Frontal cortex (tissue), 4 donors: ENCODE data around the gene GMDS. TPM values are rescaled to one million over a fixed set of nuclear protein-coding genes. Genes with fewer than 3 reads are reported as not detected.

Experiments used
- DNase-seq, 2 donors: peaks; one replicate each; pipeline ENCODE4 v3.0.0; 2012; ENCODE audit warnings: low spot score in 2 of 2
- FAIRE-seq: peaks from 2 replicates; lab custom pipeline; 2012; peaks lifted over from hg19 to GRCh38; lab: Jason Lieb, UNC
- total RNA-seq: library from RNA; depleted of rRNA; stranded (reverse); fragments of >200 nt; gene quantifications from one replicate; pipeline ENCODE4 v1.2.3, GENCODE V29; 2014
- donor health status: control.
- donor health status: control.
- donor health status: control.

GMDS gene
- total RNA-seq, 1 donor from 2014 or later, result 5.3 TPM

DNA sequence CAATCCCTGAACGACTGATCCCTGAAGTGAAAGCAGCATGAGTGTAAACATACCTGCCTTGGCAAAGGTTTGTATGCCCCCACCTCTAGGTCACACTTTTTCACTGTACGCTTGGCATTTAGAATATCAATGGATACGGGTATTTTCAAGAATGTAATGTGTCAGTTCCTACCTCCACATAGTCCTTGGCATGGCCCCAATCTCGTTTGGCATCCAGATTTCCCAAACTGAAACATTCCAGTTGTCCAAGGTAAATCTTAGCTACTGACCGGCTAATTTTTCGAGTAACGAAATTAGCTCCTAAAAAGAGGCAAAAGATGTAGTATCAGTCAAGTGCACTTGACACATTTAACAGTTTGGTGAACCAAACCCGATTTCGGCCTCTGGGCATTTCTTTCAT, 315.5 kb downstream of the GMDS start:
- DNase-seq (no peak), FAIRE-seq (no peak)

DNA sequence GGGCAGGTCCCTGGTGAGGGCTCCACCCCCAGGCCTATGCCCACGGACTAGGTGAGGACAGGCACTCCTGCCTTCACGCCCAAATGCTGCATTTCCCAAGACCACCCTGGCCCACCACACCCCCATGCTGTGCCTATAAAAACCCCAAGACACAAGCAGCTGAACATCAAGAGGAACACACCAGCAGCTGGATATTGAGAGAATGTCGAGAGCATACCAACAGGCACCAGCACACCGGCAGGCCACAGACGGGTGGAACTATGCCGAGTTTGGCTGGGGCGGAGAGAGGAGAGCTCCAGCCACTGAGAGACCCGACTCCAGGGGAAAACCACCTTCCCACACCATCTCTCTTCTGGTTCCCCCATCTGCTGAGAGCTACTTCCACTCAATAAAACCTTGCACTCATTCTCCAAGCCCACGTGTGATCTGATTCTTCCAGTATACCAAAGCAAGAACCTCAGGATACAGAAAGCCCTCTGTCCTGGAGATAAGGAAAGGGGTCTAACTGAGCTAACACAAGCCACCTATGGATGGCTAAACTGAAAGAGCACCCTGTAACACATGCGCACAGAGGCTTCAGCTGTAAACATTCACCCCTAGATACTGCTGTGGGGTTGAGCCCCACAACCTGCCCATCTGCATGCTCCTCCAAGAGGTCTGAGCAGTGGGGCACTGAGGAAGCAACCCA, 319.5 kb downstream of the GMDS start:
- FAIRE-seq (no peak), DNase-seq (no peak)

DNA sequence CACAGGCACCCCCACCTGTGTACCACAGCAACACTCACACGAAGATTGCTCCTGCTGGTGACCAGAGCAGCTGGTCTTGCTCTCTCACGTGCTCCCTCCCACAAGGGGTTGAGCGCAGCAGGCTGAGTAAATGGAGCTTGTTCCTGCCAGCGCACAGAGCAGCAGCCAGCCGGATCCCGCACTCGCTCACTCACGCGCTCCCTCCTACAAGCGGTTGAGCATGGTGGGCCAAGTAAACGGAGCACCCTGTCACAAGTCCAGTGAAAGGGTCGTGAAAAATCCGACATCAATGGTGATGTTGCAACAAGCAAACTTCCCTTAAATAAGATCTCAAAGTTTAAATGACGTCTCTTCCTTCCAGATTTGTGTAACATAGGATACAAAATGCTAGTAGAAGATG, 322.0 kb downstream of the GMDS start:
- DNase-seq (no peak), FAIRE-seq (no peak)

DNA sequence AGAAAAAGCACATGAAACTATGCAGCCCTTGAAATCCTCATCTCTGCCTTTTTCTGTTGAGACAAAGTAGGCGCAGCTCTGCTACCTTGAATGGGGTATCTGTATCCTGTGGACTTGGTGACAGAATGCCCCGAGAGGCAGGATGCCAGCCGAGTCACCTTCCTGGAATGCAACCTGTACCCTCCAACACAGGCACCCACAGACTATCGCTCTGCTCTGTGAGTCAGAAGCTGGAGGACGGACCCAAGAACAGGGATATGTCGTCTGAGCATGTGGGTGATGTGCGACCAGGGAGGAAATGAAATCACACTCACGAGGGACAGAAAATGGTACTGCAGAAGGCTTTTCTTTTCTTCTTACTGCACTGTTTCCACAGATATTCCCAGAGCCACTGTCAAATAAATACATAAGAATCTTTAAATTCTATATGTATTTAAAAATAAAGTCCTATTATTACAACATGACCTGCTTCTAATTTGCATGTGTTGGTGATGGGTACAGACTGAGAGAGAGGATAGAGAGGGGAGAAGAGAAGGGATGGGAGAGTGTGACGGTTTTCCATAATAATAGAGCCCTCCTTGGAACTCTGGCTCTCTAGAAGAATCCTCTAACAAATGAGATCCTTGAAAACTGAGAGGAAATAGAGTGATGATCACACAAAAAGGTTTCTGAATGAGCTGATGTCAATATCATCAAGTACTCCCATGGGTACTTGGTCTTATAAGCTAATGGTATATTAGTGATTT, 327.6 kb downstream of the GMDS start:
- no peak for FAIRE-seq

DNA sequence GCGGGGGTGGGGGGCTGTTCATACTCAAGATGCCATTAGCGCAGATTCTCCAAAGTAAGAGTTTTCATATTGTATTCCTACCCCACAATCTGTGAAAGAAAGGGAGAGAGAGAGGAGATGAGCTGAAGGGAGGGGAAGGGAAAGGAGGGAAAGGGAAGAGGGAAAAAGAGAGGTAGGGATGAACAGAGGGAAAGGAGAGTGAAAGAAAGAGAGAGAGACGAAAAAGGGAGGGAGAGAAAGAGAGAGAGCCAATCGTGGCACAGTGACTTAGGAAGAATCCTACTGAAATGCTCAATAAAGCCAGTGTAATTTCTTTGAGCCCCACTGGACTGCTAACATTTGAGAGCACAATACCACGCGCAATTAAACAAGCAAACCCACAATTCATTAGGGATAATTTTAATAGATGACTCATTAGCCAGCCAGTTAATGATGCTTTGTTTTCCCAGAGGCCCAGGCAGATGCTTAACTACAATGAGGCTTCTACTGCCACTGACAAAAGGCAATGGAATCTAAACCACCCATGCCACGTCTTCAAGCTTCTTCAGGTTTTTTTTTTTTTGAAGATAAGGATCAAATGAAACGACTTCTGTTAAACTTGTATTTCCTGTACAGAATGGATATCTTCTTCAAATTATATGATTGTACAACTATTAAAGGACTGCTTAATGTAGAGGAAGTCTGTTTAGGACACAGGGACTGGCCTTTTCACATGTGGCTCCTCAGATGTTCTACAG, 328.9 kb downstream of the GMDS start:
- DNase-seq, result no peak
- no peak for FAIRE-seq

More for the DNA sequence above, 327.6 kb downstream of the GMDS start:
- DNase-seq, result no peak

DNA sequence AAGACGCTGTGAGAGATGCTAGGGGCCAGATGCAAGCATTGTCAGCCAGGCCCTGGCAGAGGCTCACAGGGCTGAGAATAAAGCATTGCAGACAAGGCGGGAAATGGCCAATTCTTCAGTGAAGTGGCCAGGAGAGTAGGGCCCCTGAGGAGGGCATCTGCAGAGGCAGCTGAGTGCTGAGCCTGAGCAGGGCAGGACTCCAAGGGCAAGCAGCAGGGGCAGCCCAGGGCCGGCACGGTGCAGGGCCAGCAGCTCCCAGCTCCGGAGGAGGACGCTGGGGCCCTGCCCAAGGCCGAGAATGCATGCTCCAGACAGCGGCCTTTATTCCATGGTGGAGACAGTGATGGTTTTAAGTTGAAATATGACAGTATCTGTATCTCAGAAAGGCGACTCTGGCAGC, 330.2 kb downstream of the GMDS start:
- FAIRE-seq, result no peak

DNA sequence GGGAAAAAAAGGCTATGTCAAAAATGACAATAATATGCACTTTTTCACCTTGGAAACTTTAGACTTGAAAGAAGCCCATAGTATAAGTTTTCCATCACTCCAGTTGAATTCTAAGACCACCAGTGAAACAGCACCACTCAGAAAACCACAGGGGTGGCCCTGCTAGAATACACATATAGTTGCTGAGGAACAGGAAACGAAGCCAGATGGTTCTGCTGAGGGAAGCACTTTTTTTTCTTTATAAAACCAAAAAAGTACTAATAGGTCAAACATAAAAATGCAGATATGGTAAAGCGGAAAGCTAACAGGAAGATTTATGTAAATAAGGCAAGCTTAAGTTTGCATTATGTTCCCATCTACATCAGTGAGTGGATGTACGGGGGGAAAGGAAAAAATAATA, 331.8 kb downstream of the GMDS start:
- no peak for DNase-seq
- no peak for FAIRE-seq

More for the DNA sequence above, 330.2 kb downstream of the GMDS start:
- no peak for DNase-seq

DNA sequence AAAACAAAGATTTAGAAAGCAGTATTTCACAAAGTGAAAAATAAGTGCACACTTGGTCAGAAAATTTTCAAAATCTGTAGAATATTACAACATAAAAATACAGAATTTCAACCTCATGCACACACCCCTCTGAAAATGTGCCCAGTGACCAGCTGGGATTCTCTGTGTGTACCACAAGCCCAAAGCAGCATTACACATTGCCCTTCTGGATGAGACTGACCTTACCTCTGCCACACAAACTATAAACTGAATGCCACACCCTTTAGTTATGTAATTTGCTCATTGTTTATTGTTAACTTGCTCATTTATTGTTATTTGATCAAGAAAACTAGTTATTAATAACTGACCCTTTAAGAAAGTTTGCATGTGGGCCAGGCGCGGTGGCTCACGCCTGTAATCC, 332.7 kb downstream of the GMDS start:
- no peak for FAIRE-seq
- DNase-seq, result no peak

DNA sequence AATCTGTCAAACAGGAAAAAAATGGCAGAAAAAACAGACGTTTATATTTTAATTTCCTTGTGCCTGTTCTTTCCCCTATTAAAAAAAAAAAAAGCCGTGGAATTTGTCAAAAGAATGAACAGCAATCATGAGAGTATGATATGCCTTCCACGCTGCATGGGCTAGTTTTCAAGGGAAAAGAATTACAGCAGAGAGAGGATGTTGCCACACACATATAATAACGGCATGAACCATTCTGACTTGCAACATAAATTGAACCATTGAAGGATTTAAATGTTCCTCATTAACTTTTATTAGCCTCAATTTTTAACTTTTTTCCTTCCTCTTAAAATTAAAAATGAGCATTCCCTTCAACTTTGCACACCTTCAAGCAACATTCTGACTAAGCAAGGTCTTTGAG, 333.9 kb downstream of the GMDS start:
- DNase-seq (no peak), FAIRE-seq (no peak)

DNA sequence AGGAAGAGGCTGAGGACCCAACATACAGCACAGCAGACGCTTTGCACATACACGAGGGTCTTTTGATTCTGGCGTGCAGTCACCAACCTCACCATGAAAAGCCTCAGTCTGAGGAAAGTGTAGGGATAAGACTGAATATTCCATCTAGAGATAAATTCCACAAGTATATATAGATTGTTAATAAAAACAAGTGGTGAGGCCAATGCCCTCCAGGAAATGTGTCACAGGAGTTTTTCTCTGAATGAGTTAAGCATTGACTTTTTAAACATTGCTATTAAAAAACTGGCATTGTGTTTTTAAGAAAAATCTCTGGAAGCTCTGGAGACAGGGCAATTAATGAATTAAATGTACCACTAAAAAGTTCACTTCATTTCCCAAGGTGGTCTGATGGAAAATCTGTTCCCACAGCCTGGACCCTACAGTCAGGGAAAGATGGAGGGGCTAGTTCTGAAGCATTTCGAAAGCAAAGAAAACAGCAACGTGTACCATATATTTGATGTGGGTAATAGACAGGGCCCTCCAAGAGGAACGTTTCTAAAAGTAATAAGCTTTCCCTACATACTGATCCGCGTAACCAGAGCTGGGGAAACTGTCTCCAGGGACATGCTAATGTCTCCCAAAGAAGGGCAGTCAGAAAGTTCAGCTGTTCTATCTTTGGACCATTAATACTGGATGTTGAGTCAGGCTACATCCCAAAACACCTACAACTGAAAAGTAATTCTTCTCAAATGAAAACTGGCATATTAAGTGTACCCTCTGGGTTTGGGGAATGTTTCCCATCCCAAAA, 334.6 kb downstream of the GMDS start:
- FAIRE-seq (no peak), DNase-seq (no peak)

DNA sequence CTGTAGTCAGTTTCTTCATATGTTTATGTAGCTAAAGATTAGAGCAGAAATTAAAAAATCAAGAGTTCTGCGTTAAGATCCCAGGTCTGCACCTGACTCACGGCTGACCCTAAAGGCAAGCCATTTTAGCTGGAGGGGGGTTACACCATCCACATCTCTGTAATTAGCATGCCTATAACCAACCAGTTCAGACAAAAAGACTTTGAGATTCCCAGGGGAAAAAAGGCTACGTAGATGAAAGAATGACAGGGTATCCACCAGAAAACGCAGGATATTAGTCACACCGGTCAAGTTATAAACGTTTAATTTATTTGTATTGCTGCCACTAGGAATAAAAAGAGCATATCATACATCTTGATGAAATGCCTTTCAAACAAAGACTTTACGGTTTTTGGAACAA, 336.6 kb downstream of the GMDS start:
- DNase-seq, result no peak
- no peak for FAIRE-seq

DNA sequence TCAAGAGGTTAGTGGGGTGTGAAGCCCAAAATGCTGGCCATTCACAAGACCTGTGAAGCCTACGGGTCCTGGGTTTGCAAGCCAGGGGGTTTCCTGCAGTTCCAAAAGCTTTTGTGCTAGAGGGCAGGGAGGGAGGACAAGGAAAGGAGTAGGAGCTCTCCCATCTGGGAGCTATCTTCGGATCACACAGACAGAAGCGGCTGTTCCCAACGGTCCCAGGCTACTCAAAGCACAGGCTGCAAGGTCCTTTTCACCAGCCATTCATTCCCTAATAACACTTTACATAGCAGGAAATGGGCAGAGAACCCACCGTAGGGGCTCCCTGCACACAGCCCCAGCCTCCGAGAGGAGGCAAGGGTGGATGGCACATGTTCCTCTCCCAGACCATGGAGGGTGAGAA, 338.8 kb downstream of the GMDS start:
- DNase-seq (no peak), FAIRE-seq (no peak)

DNA sequence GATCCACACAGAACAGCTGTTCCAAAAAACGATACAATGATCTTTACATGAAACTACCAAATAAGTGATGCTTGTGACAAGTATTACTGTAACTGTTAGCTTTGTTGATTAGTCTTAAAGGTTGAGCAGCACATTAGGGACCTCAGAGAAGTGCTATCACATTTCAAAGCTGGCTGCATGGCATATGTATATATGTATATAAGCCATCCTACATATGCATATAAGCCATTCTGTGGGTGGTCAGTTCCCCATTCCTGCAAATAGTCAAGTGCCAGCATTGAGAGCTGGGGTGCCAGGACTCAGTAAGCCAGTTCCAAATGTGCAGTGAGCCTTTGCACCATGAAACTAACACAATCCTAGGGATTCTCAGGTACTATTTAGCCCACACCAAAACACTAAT, 339.4 kb downstream of the GMDS start:
- FAIRE-seq, result no peak

DNA sequence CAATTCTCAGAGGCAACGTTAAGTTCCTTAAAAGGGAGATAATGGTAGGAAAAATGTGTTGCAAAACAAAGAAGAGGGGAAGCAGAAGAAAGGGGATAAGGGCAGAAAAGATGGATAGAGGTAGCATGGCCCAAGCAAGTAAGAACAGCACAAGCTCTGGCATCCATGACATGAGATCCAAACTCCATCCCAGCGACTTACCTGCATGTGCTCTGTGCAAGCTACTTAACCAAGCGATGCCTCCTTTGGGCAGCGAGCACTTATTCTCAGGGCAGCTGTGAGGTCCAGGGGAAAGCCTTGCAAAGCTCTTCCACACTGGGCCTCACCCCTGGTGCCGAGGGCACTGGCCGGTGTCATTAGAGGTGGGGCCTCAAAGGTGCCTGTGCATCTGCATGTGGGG, 340.5 kb downstream of the GMDS start:
- no peak for FAIRE-seq
- DNase-seq, result no peak

More for the DNA sequence above, 339.4 kb downstream of the GMDS start:
- DNase-seq, result no peak

DNA sequence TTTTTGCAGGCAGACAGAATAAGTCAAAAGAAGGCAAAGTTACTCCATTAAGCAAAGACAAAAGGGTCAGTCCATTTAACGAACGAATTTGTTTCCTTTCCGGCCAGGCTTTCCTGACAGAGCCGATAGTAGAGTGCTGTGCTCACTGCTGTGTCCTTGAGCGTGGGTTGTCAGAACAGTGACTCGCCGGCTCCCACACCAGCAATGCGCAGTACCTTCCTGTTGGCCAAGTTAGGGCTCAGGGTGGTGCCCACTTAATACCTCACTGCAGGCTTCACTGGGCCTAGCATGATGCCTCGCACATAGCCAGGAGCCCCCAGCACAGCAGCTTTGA, 341.0 kb downstream of the GMDS start:
- FAIRE-seq (no peak), DNase-seq (no peak)

DNA sequence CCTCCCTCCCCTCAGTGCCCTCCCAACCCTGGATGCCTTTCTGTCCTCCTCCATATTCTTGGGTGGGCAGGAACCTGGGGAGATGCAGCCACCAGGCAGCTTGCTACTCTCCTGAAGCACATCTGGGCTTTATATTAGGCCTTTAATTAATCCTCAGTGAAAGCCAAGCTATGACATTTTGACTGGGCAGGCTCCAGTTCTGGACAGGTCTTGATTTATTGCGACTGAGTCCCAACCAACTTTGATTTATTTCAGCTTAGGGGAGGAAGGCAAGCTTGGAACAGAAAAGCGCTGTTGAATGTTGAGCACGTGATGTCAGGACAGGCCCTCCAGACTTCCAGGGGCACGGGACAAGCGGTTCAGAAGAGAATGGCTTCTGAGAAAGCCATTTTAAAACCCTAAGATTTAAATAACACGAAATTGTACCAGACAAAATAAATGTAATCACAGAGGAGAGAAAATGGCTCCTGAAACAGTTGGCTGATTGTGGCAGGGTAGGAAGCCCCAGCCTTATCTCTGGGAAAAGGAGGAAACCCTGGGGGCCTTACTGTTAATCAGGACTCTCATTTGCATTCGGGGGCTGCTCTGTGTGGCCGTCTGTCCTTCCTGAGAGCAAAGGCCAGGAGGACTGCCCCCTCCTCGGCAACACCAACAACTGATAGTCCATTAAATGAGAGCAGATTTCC, 341.5 kb downstream of the GMDS start:
- DNase-seq (no peak), FAIRE-seq (no peak)

DNA sequence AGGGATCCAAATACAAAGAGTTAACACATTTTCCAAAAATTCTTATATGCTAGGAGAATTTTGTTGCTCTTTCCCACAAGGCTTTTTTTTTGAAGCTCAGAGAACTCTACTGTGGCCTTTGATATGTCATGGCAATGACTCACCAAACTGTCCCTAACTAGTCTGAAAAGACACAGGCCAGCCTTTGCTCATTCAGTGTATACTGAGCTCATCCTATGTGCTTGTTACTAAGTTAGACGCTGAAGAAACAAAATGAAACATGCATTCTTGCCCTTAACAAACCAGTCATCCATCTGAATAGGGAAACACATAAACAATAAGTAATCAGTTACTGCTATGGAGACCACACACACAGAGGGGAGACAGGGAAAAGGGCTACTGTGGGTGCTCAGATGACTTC, 343.8 kb downstream of the GMDS start:
- DNase-seq (no peak), FAIRE-seq (no peak)

DNA sequence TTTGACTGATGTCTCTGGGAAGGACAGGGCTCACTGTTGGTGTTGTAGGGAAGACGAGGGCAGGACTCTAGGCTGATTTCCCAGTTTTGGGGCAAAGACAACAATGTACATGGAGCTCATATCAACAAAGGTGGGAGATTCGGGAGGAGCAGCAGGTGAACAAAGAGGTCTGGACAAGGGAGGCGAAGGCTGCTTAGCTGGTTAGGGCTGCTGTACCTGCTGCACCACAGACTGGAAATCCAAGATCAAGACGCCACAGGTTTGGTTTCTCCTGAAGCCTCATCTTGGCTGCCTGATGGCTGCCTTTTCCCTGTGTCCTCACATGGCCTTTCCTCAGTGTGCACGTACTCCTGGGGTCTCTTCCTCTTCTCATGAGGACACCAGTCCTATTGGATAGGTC, 348.5 kb downstream of the GMDS start:
- FAIRE-seq (no peak), DNase-seq (no peak)

DNA sequence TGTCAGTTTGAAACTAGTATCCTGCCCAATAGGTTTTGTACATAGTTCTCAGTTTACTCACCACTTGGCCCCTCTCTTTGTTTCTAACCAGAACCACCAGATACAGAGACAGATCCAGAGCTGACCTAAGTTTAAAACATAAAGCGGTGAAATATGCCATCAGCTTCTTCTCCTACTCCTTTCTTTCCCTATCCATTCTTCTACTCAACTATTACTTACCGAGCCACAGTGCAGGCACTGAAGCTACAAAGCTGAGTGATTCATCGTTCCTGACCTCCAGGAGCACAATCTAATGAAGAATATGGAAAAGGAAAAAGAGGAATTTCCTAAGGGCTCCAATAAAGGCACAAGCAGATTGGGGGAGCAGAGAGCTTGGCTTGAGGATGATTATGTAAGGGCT, 349.7 kb downstream of the GMDS start:
- FAIRE-seq, result no peak

DNA sequence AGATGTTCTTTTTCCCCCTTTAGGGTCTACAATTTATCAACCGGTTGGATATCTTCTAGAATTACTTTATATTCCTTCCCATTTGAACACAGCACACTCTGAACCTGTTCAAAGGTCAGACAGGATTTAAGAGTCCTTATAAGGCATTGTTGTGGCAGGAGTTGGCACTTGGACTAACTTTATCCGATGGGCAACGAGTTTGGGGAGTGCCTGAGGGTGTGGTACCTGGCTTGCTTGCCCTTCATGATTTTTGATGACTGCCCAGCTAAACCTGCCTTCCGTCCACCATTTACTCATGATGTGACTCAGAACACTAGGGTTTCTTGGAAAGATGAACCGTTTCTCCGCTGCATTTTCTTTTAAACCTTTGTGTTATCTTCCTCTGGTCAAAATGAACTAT, 350.5 kb downstream of the GMDS start:
- no peak for DNase-seq
- FAIRE-seq, result no peak

More for the DNA sequence above, 349.7 kb downstream of the GMDS start:
- no peak for DNase-seq
